H9 (cell line): ENCODE data around the gene CTNNA3. TPM values are rescaled to one million over a fixed set of nuclear protein-coding genes. Genes with fewer than 3 reads are reported as not detected.

Experiments
- DNase-seq: peaks from one replicate; pipeline ENCODE4 v3.0.0-alpha.2; 2017
- H2AFZ ChIP-seq: one replicate; pipeline ENCODE4 v1.6.1; 2013; ENCODE audit warnings: mild to moderate bottlenecking, low read length, control low read depth, moderate library complexity
- H2AK5ac ChIP-seq: 2 replicates; pipeline ENCODE4 v1.6.1; 2013; ENCODE audit warnings: low read length, control low read depth, mixed read lengths; ENCODE audit not compliant: insufficient read length
- H2BK120ac ChIP-seq: one replicate; pipeline ENCODE4 v1.6.1; 2013; ENCODE audit warnings: low read depth, mild to moderate bottlenecking, low read length, control low read depth, inconsistent platforms; ENCODE audit not compliant: poor library complexity, severe bottlenecking
- H2BK12ac ChIP-seq: 2 replicates; pipeline ENCODE4 v1.6.1; 2013; ENCODE audit warnings: low read length, control low read depth, mixed read lengths, low read depth; ENCODE audit not compliant: insufficient read length
- H2BK15ac ChIP-seq: 2 replicates; pipeline ENCODE4 v1.6.1; 2013; ENCODE audit warnings: low read depth, low read length, control low read depth
- H2BK20ac ChIP-seq: one replicate; pipeline ENCODE4 v1.6.1; 2013; ENCODE audit warnings: low read depth, mild to moderate bottlenecking, low read length, control low read depth, inconsistent platforms; ENCODE audit not compliant: poor library complexity, severe bottlenecking
- H2BK5ac ChIP-seq: 2 replicates; pipeline ENCODE4 v1.6.1; 2013; ENCODE audit warnings: low read length, control low read depth, mixed read lengths; ENCODE audit not compliant: insufficient read length
- H3K14ac ChIP-seq: 2 replicates; pipeline ENCODE4 v1.6.1; 2013; ENCODE audit warnings: low read length, control low read depth; ENCODE audit not compliant: insufficient read depth
- H3K18ac ChIP-seq: 2 replicates; pipeline ENCODE4 v1.6.1; 2013; ENCODE audit warnings: low read depth, mild to moderate bottlenecking, mixed read lengths, low read length, control low read depth; ENCODE audit not compliant: insufficient read length
- H3K23ac ChIP-seq: 2 replicates; pipeline ENCODE4 v1.6.1; 2013; ENCODE audit warnings: low read length, control low read depth, mixed read lengths, low read depth; ENCODE audit not compliant: insufficient read length
- H3K23me2 ChIP-seq: 2 replicates; pipeline ENCODE4 v1.6.1; 2013; ENCODE audit warnings: low read depth, mild to moderate bottlenecking, mixed read lengths, low read length, control low read depth; ENCODE audit not compliant: insufficient read length, poor library complexity, severe bottlenecking
- H3K27ac ChIP-seq: 2 replicates; pipeline ENCODE4 v1.5.1; 2013; ENCODE audit warnings: low read length, control low read depth, mixed read lengths, low read depth; ENCODE audit not compliant: insufficient read length
- H3K27me3 ChIP-seq: 2 replicates; pipeline ENCODE4 v1.6.1; 2013; ENCODE audit warnings: low read length, control low read depth, inconsistent platforms; ENCODE audit not compliant: insufficient read depth
- H3K4ac ChIP-seq: 2 replicates; pipeline ENCODE4 v1.6.1; 2013; ENCODE audit warnings: low read depth, mild to moderate bottlenecking, control low read depth, inconsistent platforms, low read length, moderate library complexity
- H3K4me1 ChIP-seq: 2 replicates; pipeline ENCODE4 v1.6.1; 2013; ENCODE audit warnings: low read length, control low read depth, inconsistent platforms; ENCODE audit not compliant: insufficient read depth
- H3K4me2 ChIP-seq: 2 replicates; pipeline ENCODE4 v1.6.1; 2013; ENCODE audit warnings: low read length, control low read depth, mixed read lengths; ENCODE audit not compliant: insufficient read length, insufficient read depth
- H3K56ac ChIP-seq: 2 replicates; pipeline ENCODE4 v1.6.1; 2013; ENCODE audit warnings: low read depth, mild to moderate bottlenecking, mixed read lengths, low read length, control low read depth; ENCODE audit not compliant: insufficient read length
- H3K79me1 ChIP-seq: 2 replicates; pipeline ENCODE4 v1.6.1; 2013; ENCODE audit warnings: low read depth, mild to moderate bottlenecking, moderate library complexity, low read length, control low read depth, inconsistent platforms; ENCODE audit not compliant: insufficient read depth, poor library complexity, severe bottlenecking
- H3K79me2 ChIP-seq: 2 replicates; pipeline ENCODE4 v1.6.1; 2013; ENCODE audit warnings: low read length, control low read depth, inconsistent platforms; ENCODE audit not compliant: insufficient read depth
- H3K9ac ChIP-seq: 2 replicates; pipeline ENCODE4 v1.6.1; 2013; ENCODE audit warnings: low read length, control low read depth, mixed read lengths; ENCODE audit not compliant: insufficient read length; ENCODE audit errors: extremely low read depth
- H3K9me3 ChIP-seq: one replicate; pipeline ENCODE4 v1.6.1; 2013; ENCODE audit warnings: low read depth, low read length, inconsistent platforms; ENCODE audit not compliant: control insufficient read depth
- H3T11ph ChIP-seq: one replicate; pipeline ENCODE4 v1.6.1; 2013; ENCODE audit warnings: mild to moderate bottlenecking, low read length, control low read depth, inconsistent platforms
- H4K20me1 ChIP-seq: one replicate; pipeline ENCODE4 v1.6.1; 2013; ENCODE audit not compliant: control insufficient read depth, insufficient read length, insufficient read depth
- H4K5ac ChIP-seq: 2 replicates; pipeline ENCODE4 v1.6.1; 2013; ENCODE audit warnings: low read depth, mild to moderate bottlenecking, mixed read lengths, low read length, control low read depth; ENCODE audit not compliant: insufficient read length
- H4K8ac ChIP-seq: replicated peaks from 2 replicates; pipeline ENCODE4 v1.6.1; 2013; ENCODE audit warnings: low read length, control low read depth, mixed read lengths, low read depth; ENCODE audit not compliant: insufficient read length
- H4K91ac ChIP-seq: 2 replicates; pipeline ENCODE4 v1.6.1; 2013; ENCODE audit warnings: low read depth, mild to moderate bottlenecking, moderate library complexity, mixed read lengths, low read length, control low read depth; ENCODE audit not compliant: insufficient read length
- H3K27ac Mint-ChIP-seq, 3 experiments: 2 replicates in 2 of 3; 3 replicates in 1 of 3; pipeline ENCODE4 v1.8.0; 2020 to 2021; ENCODE audit warnings: mixed read lengths in 3 of 3, mild to moderate bottlenecking in 1 of 3, moderate library complexity in 1 of 3
- H3K27me3 Mint-ChIP-seq: 2 replicates; pipeline ENCODE4 v1.8.0; 2021; ENCODE audit warnings: low read depth, mild to moderate bottlenecking, moderate library complexity, mixed read lengths
- H3K36me3 Mint-ChIP-seq, 3 experiments: 2 replicates in 2 of 3; 3 replicates in 1 of 3; pipeline ENCODE4 v1.8.0; 2020 to 2021; ENCODE audit warnings: low read depth in 3 of 3, mixed read lengths in 3 of 3; ENCODE audit not compliant: insufficient read depth in 1 of 3
- H3K4me1 Mint-ChIP-seq, 2 experiments: 2 replicates each; pipeline ENCODE4 v1.8.0; 2020; ENCODE audit warnings: mixed read lengths in 2 of 2
- H3K4me3 Mint-ChIP-seq, 2 experiments: 2 replicates in 1 of 2; 3 replicates in 1 of 2; pipeline ENCODE4 v1.8.0; 2020 to 2021; ENCODE audit warnings: mild to moderate bottlenecking in 2 of 2, mixed read lengths in 2 of 2, moderate library complexity in 1 of 2
- H3K9me3 Mint-ChIP-seq, 2 experiments: 2 replicates in 1 of 2; 3 replicates in 1 of 2; pipeline ENCODE4 v1.8.0; 2020; ENCODE audit warnings: mild to moderate bottlenecking in 2 of 2, mixed read lengths in 2 of 2, moderate library complexity in 1 of 2
- WGBS: extraction: QIAGEN DNeasy Blood & Tissue Kit; methylation state at CpG from one replicate; pipeline ENCODE4 v1.1.7; 2013; ENCODE audit warnings: missing lambda C conversion rate, low lambda C conversion rate, mixed read lengths; ENCODE audit not compliant: insufficient read length; ENCODE audit errors: extremely low coverage; 5-methylcytosine and 5-hydroxymethylcytosine counted together
- total RNA-seq: library from RNA; stranded (reverse); gene quantifications from 2 replicates; pipeline ENCODE4 v1.2.1, GENCODE V29; 2021
- TF ChIP-seq, protein P1 (sequence below): fragments of 200-600 bp; sonication (generic); conservative IDR thresholded peaks from 3 replicates; pipeline ENCODE4 v1.8.0; 2021; ENCODE audit warnings: antibody characterized with exemption, mild to moderate bottlenecking

Gene CTNNA3
- total RNA-seq, 1 experiment from 2014 or later = 3.3 TPM

GRCh38 chr10:67575532-67575931 lies 120.5 kb downstream of the CTNNA3 start:
- no peak overlapping the region for H3K9ac ChIP-seq
- no peak overlapping the region for H3K4me2 ChIP-seq
- H2AK5ac ChIP-seq = no peak overlapping the region
- H3K9me3 ChIP-seq = no peaks in the 10 kb centered on the region
- H3K27ac Mint-ChIP-seq = no peak overlapping the region
- H2BK20ac ChIP-seq = no peak overlapping the region
- no peaks in the 10 kb centered on the region for H3K79me1 ChIP-seq
- H3K4ac ChIP-seq = no peak overlapping the region
- H3K4me3 Mint-ChIP-seq = no peak overlapping the region
- no peaks in the 10 kb centered on the region for H3K79me2 ChIP-seq
- no peak overlapping the region for H2BK5ac ChIP-seq
- H2BK120ac ChIP-seq = no peak overlapping the region
- no peak overlapping the region for H3K18ac ChIP-seq
- no peak overlapping the region for H3K27ac ChIP-seq
- H4K8ac ChIP-seq = no peak overlapping the region
- no peak for DNase-seq
- no peaks in the 10 kb centered on the region for H3K4me1 ChIP-seq
- H3T11ph ChIP-seq = no peak overlapping the region
- H3K9me3 Mint-ChIP-seq = no peaks in the 10 kb centered on the region; a peak in 1 of 5 replicates
- WGBS = no CpG with 5 or more reads among the region's 1 CpG
- no peaks in the 10 kb centered on the region for H3K23me2 ChIP-seq
- H3K27me3 ChIP-seq = no peaks in the 10 kb centered on the region
- no peaks in the 10 kb centered on the region for H4K20me1 ChIP-seq
- H3K56ac ChIP-seq = no peak overlapping the region
- no peaks in the 10 kb centered on the region for H3K27me3 Mint-ChIP-seq
- H2BK12ac ChIP-seq = no peak overlapping the region
- no peak overlapping the region for H4K91ac ChIP-seq
- H2AFZ ChIP-seq = no peak overlapping the region
- H4K5ac ChIP-seq = no peak overlapping the region
- no peaks in the 10 kb centered on the region for H3K4me1 Mint-ChIP-seq
- no peaks in the 10 kb centered on the region for H3K36me3 Mint-ChIP-seq
- no peak overlapping the region for H2BK15ac ChIP-seq
- H3K14ac ChIP-seq = no peak overlapping the region
- TF ChIP-seq, protein P1, sequence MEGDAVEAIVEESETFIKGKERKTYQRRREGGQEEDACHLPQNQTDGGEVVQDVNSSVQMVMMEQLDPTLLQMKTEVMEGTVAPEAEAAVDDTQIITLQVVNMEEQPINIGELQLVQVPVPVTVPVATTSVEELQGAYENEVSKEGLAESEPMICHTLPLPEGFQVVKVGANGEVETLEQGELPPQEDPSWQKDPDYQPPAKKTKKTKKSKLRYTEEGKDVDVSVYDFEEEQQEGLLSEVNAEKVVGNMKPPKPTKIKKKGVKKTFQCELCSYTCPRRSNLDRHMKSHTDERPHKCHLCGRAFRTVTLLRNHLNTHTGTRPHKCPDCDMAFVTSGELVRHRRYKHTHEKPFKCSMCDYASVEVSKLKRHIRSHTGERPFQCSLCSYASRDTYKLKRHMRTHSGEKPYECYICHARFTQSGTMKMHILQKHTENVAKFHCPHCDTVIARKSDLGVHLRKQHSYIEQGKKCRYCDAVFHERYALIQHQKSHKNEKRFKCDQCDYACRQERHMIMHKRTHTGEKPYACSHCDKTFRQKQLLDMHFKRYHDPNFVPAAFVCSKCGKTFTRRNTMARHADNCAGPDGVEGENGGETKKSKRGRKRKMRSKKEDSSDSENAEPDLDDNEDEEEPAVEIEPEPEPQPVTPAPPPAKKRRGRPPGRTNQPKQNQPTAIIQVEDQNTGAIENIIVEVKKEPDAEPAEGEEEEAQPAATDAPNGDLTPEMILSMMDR = no peak
- H3K23ac ChIP-seq = no peak overlapping the region
